Epidermal melanocyte (primary cell): ENCODE data around the gene DBP.
"Not testable (repeated sequence)": the region's sequence is repeated elsewhere in the genome, so short reads cannot be mapped to it uniquely, and the experiment has no call there.

ENCODE experiments used
- DNase-seq: peaks from one replicate; pipeline ENCODE4 v3.0.0; 2011; ENCODE audit warnings: low spot score; ENCODE audit not compliant: insufficient read length

DBP gene

GRCh38 chr19:48668332-48668731 lies 31.2 kb upstream of the DBP start:
- peak; percentile 1 for DNase-seq

GRCh38 chr19:48665786-48666185 lies 28.6 kb upstream of the DBP start:
- no peak for DNase-seq

- DNase-seq = peak; percentile 3
Observed at GRCh38 chr19:48664476-48664875, 27.3 kb upstream of the DBP start.

GRCh38 chr19:48663667-48664066 lies 26.5 kb upstream of the DBP start:
- DNase-seq = peak; percentile 9

- no peak for DNase-seq
Observed at GRCh38 chr19:48661711-48662090, 24.5 kb upstream of the DBP start.

GRCh38 chr19:48660852-48661710 lies 23.9 kb upstream of the DBP start:
- DNase-seq = peak; percentile 97

GRCh38 chr19:48659768-48660167 lies 22.6 kb upstream of the DBP start:
- no peak for DNase-seq

GRCh38 chr19:48658483-48658882 lies 21.3 kb upstream of the DBP start:
- DNase-seq = no peak

- DNase-seq = not testable (repeated sequence)
Observed at GRCh38 chr19:48657828-48658227, 20.6 kb upstream of the DBP start.

GRCh38 chr19:48656840-48657474 lies 19.8 kb upstream of the DBP start:
- DNase-seq = no peak

- no peak for DNase-seq
Observed at GRCh38 chr19:48654299-48655059, 17.3 kb upstream of the DBP start.

- DNase-seq = no peak
Observed at GRCh38 chr19:48651683-48652048, 14.5 kb upstream of the DBP start.

GRCh38 chr19:48650974-48651682 lies 13.9 kb upstream of the DBP start:
- DNase-seq = no peak

GRCh38 chr19:48648134-48648533 lies 11.0 kb upstream of the DBP start:
- DNase-seq = no peak

- no peak for DNase-seq
Observed at GRCh38 chr19:48646722-48647216, 9.6 kb upstream of the DBP start.

GRCh38 chr19:48646001-48646721 lies 9.0 kb upstream of the DBP start, which contains the start of gene CA11:
TSS of gene CA11 (minus strand) at chr19:48646187. CDS start at chr19:48645632, 555 bp downstream.
- DNase-seq = peak; percentile 92

- no peak for DNase-seq
Observed at GRCh38 chr19:48645620-48646000, 8.4 kb upstream of the DBP start.

GRCh38 chr19:48644839-48645619 lies 7.8 kb upstream of the DBP start:
- peak; percentile 55 for DNase-seq

- no peak for DNase-seq
Observed at GRCh38 chr19:48644355-48644754, 7.2 kb upstream of the DBP start.

- no peak for DNase-seq
Observed at GRCh38 chr19:48642862-48643261, 5.7 kb upstream of the DBP start.
